Stimulated activated CD4-positive, alpha-beta T cell treated with anti-CD3 and anti-CD28 coated beads, Interleukin-12 subunit alpha, Interleukin-12 subunit beta, amount 100 ng/mL, for 4 hours (primary cell): ENCODE results near the gene CZIB.
"Not testable (repeated sequence)": the region's sequence is repeated elsewhere in the genome, so short reads cannot be mapped to it uniquely, and the experiment has no call there.

Experiments
- DNase-seq: peaks from one replicate; pipeline ENCODE4 v3.0.0-alpha.2; 2020

The CZIB gene

DNA sequence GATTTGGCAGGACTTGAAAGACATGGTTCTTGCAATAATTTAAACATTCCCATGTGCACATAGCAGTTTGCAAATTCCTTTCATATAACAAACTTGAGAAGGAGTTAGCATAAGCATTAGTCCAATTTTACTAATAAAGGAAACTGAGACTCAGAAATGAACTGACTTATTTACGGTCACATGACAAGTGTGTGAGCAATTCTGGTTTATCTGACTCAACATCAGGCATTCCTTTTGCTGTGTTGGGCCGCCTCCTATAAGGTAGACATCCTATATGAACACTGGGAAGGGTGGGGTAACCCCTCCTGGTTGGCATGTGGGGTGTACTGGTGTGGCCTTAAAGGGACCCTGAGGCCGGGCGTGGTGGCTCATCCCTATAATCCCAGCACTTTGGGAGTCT lies 32.3 kb downstream of the CZIB start:
- DNase-seq = no peak

DNA sequence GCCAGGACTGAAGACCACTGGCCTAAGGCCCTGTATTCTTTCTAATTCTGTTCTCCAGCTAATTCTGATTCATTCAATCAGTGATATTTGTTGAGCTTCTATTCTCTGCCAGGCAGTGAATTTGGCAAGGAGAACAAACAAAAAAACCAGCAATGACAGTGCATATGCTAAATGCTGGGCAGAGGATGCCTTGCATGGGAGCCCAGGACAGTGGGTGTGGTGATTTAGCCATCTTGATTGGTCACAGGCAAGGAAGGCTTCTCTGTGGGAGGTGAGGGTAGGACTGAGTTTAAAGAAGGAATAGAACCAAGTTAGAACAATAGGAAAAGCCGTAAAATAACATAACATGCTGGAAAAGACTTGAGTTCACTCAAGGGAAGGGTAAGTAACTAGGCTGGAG lies 33.0 kb downstream of the CZIB start:
- no peak for DNase-seq

DNA sequence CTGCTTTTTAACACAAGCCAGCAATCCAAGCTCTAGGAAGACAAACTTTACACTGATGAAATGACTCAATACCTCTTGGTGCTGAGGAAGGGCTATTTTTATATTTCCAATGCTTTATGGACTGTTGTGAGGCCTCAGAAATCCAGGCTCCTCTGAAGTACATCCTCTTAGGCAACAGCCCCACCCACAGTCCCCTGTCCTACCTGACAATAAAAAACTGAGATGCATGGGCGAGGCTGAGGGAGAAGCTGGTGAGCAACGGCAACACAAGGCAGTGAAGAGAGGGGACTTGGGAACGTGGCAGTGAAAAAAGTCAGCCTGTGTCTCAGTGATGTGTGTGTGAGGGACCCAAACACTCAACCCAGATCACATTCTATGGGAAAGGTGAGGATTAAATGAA lies 33.9 kb downstream of the CZIB start:
- DNase-seq = no peak

DNA sequence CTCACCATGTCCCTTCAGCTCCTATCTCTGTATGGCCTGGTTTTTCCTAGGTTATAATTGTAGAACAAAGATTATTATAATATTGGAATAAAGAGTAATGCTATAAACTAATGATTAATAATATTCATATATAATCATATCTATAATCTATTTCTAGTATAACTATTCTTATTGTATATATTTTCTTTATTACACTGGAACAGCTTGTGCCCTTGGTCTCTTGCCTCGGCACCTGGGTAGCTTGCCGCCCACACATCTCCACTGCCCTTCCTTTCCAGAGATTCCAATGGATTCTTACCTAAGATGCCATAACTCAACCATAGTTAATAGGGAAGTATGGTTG lies 34.5 kb downstream of the CZIB start:
- DNase-seq = not testable (repeated sequence)

DNA sequence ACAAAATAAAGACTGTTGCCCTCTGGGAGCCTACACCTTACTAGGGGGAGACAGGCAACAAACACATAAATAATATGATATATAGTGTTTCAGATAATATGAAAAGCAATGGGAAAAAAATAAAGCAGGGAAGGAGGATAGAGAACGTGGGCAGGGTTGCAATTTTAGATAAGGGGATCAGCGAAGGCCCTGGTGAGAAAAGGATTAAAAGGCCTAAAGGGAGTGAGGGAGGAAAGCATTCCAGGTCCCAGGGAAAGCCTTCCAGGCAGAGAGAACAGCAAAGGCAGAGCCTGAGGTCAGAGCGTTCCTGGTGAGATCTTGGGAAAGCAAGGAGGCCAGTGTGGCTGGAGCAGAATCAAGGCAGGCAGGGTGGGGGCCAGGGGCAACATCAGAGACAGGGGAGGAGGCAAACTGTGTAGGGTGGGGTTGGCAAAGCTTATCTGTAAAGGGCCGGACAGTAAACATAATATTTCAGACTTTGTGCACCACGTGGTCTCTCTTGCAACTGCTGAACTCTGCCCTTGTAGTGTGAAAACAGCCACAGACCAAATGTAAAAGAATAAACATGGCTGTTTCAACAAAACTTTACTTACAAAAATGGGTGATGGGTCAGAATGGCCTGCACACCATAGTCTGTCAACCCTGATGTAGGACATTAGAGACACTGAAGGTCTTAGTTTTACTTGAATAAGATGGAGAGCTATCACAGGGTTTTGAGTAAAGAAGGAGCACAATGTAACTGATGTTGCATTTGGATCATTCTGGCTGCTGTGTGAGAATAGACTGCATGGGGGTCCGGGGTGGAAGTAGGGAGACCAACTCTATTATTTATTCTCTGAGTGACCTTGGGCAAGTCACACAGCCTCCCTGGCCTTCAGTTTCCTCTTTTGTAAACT lies 37.1 kb downstream of the CZIB start:
- no peak for DNase-seq

DNA sequence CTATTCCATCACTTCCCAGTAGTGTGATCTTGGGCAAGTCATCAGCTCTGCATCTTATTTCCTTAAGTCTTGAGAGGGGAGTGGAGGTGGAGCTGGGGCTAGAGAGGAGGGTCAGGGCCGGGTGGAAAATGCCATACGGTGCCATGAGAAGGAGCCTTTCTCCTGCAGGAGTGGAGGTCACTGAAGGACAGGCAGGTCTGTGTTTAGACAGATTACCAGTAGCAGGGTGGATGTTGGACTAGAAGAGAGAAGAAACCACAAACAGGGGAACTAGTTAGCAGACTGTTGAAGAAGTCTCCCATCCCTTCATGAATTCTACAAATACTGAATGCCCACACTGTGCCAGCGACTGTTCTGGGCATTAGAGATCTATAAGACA lies 37.7 kb downstream of the CZIB start:
- DNase-seq = no peak

DNA sequence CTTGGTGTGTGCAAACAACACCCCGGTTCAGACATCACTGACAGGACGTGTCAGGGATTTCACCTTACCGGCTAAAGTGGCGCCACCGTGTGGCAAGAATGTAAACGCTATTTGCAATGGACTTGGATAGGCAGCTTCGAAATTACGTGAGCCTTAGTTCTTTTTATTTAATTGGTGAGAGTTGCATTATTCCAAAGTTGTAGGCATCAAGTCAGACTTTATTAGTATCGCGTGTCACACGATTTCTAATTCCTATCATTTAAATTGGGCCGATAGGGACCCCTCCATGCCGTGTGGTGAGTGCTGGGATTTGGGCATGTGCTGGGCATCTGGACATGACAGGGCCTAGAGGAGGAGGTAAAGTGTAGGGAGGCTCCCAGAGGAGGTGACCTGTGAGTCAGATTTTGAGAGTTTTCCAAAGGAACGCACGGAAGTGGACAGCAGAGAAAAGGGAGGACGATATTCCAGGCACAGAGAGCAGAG lies 38.3 kb downstream of the CZIB start:
- DNase-seq = peak; percentile 81

DNA sequence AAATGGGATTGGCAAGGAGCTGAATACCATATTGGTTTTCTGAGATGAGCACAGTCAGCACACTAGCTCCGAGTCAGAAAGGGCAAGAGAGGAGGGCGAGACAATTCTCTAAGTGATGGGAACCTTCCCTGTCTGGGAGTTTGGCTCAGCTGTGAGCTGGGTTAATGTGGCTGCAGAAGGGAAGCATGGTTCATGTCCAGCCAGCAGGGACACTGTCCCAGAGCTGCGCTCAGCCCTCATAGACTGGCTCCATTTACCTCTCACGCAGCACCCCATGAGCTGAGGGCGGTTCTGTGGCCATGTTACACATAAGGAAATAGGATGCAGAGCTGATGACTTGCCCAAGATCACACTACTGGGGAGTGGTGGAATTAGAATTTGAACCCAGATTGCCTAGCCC lies 39.5 kb downstream of the CZIB start:
- DNase-seq = no peak

DNA sequence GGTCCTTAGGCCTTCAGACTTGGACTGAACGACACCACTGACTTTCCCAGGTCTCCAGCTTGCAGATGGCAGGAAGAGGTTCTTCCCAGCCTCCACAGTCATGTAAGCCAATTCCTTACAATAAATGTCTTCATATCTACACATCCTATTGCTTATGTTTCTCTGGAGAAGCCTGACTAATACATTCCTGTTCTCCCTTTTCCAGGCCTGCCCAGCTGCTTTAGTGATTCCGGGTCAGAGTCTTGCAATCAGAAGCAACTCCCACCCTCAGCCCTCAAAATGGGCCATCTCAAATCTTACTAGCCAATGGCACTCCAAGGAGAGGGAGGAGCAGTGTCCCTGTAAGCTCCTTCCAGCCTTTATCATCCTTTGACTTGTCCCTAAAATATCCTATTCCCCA lies 40.2 kb downstream of the CZIB start:
- no peak for DNase-seq

DNA sequence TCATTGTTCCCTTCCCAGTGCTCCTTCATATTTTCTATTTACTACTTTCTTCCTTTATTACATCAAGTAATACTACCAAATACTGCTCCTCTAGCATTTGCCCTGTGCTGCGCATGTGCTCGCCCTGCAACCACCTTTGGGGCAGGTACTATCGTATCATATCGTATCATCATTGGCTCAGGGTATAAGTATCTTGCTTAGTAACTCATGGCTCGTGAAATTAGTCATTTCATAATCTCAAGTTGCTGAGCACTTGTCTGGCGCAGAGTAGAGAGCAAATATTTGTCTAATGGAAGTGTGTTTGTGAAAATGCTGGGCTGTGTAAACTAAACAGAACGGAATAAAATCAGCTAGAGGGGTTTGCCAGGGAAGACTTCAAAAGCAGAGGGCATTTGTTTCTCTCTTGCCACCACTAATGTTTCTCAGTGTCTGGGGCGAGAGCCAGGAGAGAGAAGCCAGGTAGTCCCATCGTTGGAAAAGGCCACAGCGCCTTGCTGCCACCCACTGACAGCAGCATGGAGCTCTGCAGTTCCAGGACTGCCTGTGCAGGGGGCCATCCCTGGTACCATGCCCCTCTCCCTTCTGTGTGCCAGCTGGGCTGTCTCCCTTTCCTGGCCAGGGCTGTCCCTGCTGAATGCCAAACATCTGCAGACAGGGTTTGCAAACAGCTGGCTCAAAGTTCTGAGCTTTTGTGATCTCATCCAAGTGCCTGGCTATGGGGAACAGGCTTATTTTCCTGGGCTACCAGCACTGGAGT lies 43.8 kb downstream of the CZIB start:
- no peak for DNase-seq

DNA sequence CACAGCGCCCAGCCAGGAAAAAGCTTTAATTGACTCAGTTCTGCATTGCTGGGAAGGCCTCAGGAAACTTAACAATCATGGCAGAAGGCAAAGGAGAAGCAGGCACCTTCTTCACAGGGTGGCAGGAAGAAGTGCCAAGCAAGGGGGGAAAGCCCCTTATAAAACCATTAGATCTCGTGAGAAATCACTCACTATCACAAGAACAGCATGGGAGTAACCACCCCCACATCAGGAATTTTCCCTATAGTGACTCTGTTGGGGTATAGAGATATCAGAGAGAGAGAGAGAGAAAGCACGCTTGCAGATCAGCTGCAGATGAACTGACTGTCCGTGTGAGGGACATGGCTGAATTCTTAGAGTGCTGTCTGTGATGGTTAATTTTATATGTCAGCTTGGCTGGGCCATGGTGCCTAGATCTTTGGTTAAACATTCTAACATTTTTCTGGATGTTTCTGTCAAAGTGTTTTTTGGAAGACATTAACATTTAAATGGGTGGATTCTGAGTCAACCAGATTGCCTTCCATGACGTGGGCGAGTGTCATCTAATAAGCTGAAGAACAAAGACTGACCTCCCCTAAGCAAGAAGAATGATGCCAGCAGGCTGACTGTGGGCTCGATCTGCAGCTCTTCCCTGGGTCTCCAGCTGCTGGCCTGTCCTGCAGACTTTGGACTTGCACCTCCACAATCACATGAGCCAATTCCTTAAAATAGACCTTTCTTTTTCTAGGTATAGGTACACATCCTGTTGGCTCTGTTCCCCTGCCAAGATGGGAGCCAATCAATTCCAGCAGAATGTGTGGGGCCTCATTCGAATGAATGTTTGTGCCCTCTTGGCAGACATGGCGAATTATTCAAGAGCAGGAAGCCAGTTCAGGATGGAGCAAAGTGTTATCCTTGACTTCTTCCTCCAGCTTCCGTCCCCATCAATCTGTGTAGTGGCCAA lies 45.2 kb downstream of the CZIB start:
- no peak for DNase-seq

DNA sequence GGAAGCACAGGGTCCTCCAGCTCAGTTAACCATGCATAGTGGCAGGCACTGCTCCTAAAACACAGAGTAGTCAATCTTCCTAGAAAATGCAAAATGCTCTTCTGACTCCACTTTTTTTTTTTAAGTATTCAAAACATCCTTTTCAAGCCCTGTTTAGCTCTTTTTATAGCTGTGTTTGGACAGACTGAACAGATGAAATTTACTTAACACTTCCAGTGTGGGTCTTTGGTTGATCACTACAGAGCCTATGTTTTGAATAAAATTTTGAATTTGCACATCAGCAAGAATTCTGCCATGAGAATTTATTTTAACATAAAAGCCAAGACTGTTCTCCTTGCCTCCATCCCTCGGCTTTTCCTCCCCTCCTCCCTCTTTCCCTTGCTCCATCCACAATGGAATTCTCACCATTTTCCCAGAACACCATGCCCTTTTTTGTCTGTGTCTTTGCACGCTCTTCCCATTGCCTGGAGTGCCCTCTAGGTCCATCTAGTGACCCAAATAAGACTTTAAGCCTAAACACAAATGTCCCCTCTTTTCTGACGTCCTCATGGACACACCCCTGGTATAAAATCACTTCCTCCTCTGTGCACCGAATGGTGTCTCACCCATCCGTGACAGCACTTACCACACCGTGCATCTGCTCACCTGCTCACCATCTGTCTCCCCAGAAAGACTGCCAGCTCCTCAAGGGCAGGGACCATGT lies 47.9 kb downstream of the CZIB start:
- no peak for DNase-seq

DNA sequence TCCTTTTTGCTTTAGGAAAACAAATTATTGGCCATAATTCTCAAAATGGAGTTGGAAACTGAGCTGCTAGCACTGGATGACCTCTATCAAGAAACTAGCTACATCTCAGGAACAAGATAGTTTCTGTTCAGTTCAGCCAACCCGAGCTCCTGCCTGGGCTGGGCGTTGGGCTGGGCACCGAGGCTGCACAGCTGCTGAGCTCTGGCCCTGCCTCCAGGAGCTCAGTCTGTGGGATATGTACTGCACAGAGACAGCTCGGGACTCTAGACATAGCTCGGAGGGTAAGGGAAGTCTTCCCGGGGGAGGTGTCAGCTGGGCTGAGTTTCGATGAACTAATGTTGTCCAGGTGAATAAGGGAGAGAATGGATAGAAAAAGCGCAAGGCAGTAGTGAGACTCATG lies 53.5 kb downstream of the CZIB start:
- DNase-seq = no peak

DNA sequence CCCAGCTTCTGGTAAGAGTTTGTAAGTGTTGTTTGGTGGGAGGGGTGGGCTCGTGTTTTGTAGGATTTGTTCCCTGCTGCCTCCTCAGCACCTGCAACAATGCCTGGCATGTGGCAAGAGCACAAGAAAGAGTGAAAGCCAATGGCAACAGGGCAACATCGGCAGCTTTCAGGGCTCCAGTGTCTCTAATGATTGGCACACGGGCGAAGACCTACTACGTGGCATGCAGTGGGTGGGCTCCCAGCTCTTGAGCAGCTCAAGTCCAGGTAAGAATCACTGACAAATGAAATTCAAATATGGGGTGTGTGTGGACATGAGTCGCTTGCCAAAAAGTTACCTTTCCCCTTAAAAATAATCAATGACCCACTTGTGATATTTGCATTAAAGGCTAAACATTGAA lies 54.1 kb downstream of the CZIB start:
- no peak for DNase-seq

DNA sequence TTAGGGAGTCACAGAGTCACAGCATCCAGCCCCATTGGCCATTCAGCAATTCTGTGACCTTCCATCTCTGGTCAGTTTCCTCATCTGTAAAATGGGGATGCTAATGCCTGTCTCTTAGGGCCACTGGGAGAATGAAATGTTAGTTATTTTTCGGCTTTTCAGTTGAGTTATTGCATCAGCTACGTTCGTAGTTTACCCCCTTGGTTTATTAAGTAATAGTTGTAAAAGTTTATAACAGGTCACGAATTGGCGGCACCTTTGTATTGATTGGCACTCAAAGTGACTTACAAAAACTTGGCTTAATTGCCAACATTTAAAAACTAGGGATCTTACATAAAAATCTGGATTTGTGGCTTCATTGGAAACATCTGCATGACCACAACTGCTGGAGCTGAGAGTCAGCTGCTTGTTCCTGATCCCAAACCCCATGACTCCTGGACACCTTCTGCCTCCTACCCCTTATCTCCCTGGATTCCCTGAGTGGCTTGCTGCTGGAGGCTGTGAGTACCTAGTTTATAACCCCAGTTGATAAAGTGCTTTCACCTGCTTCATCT lies 54.9 kb downstream of the CZIB start:
- no peak for DNase-seq
